ENCODE data around the gene ITIH4. TPM values are rescaled to one million over a fixed set of nuclear protein-coding genes. Genes with fewer than 3 reads are reported as not detected.

ITIH4 gene
- total and polyA plus RNA-seq, 2 of the 13 experiments (the other 11 are each of a cell fraction or from before 2014, with no cell fraction given), result 2.7 to 5.3 TPM

- TF ChIP-seq PAXIP1 (CRISPR knock-in tag; conservative IDR thresholded peaks at IDR 0.05), result peak; percentile 27; the same call in 1 of the 2 replicates
- no peak; the same call in 1 of the 2 replicates for TF ChIP-seq KMT2A (CRISPR knock-in tag; IDR thresholded peaks at IDR 0.05)
- TF ChIP-seq TAF15 (IDR thresholded peaks at IDR 0.05; ENCODE audit: low read depth, low read length, poor library complexity, severe bottlenecking), result no peak
- no peak for TF ChIP-seq MLX (CRISPR knock-in tag; IDR thresholded peaks at IDR 0.05)
- no peak for TF ChIP-seq NFRKB (IDR thresholded peaks at IDR 0.05)
- no peak for TF ChIP-seq MIER2 (CRISPR knock-in tag; IDR thresholded peaks at IDR 0.05)
- peak; percentile 44; the same call in 1 of the 2 replicates for TF ChIP-seq GMEB1 (CRISPR knock-in tag; IDR thresholded peaks at IDR 0.05; ENCODE audit: borderline replicate concordance)
- TF ChIP-seq EED (CRISPR knock-in tag; IDR thresholded peaks at IDR 0.05), result 0 out of 2 replicates have a peak, but pooled peaks have one; percentile 44
- TF ChIP-seq ELF4 (CRISPR knock-in tag; IDR thresholded peaks at IDR 0.05; ENCODE audit: borderline replicate concordance), result no peak
- 0 out of 2 replicates have a peak, but pooled peaks have one; percentile 25 for TF ChIP-seq ZNF224 (CRISPR knock-in tag; IDR thresholded peaks at IDR 0.05)
- TF ChIP-seq PATZ1 (CRISPR knock-in tag; IDR thresholded peaks at IDR 0.05), result peak; percentile 80
- no peak for TF ChIP-seq ZNF776 (CRISPR knock-in tag; IDR thresholded peaks at IDR 0.05)
Observed at GRCh38 chr3:52794612-52795099, 35.8 kb downstream of the ITIH4 start, which contains the start of gene ITIH3 (continued).

Data from HepG2 (cell line).